HG03103 (cell line): Measurements from ENCODE around the gene SRCAP.
A peak's percentile ranks its signal among the peaks of the same experiment; 100 is the strongest.

Experiments
- ATAC-seq: cut with Tn5 transposase; IDR thresholded peaks from one replicate; pipeline ENCODE4 v1.9.1; 2021; ENCODE audit warnings: low read depth; ENCODE audit not compliant: unreplicated experiment

The SRCAP gene

DNA sequence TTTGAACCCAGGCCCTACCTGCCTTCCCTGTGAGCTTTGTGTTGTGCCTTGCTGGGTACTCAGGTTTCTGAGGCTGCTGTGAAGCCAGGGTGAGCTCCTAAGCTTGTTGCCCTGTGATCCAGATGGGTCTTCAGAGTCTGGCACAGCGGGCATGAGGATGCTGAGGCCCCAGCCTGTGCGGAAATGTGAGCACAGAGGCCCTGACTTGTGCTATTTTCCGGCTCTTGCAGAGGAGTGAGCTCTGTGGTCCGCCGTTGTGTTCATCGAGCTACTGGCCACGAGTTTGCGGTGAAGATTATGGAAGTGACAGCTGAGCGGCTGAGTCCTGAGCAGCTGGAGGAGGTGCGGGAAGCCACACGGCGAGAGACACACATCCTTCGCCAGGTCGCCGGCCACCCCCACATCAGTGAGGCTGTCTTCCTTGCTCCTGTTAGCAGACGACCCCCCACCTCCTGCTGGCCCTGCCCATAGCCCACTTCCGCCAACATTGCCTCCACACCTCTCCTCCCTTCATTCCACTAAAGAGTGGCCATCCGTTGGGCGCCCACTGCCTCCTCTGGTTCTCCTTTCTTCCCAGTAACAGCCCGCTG is 52.0 kb downstream of the SRCAP start:
- no peak for ATAC-seq

DNA sequence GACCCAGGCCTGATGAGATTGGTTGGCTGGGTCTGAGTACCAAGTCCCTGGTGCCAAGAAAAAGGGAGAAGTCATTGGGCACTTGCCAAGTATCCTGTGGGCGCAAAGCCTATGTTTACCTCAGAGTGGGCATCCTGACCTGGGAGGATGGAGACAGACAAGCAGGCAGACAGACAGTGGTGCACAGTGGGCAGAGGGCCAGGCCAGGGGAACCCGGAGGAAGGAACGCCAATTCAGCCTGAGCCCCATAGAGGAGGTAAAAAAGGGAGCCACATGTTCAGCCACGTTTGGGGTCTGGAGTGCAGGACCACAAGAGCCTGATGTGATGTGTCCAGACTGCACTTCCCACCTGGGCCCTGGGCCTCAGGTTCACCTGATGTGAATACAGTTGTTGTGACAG is 54.6 kb downstream of the SRCAP start:
- ATAC-seq: no peak

DNA sequence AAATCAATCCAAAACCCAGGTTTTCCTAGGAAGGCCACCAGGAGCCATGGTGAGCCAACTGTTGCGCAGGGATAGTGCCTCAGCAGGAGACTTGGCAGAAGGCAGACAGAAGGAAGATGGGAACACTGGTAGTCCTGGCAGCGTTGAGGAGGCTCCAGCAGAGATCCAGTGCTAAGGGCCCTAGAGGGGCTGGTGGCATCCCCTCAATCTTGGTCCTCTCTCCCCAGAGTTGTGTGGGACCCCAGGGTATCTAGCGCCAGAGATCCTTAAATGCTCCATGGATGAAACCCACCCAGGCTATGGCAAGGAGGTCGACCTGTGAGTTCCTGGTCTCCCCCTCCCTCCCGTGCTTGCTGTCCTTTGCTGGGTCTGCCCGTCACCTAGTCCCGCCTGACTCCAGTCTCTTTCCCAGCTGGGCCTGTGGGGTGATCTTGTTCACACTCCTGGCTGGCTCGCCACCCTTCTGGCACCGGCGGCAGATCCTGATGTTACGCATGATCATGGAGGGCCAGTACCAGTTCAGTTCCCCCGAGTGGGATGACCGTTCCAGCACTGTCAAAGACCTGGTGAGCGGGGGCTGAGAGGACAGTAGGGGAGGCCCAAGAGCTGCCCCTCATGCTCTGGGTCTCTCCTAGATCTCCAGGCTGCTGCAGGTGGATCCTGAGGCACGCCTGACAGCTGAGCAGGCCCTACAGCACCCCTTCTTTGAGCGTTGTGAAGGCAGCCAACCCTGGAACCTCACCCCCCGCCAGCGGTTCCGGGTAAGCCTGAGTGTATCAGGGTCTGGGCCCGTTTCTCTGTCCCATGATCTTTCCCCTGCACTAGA is 57.2 kb downstream of the SRCAP start:
- ATAC-seq: no peak

DNA sequence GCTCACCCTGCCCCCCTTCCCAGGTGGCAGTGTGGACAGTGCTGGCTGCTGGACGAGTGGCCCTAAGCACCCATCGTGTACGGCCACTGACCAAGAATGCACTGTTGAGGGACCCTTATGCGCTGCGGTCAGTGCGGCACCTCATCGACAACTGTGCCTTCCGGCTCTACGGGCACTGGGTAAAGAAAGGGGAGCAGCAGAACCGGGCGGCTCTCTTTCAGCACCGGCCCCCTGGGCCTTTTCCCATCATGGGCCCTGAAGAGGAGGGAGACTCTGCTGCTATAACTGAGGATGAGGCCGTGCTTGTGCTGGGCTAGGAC is 57.8 kb downstream of the SRCAP start:
- no peak for ATAC-seq

DNA sequence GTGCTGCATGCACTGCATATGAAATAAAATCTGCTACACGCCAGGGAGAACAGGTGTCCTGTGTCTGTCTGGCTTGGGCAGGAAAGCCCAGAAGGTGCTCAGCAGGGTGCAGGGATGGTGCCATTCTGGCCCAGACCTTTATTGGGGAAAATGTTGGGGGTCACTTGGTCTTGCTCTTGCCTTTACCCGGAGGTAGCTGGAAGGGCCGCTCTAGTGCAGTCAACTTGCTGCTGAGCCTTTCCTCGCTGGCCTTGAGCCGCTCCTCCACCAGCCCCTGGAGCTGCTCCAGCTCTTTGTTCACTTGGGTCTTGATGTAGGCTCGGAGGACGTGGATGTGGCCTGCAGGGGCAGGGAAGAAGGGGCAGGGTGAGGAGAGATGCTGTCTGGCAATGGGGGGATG is 58.3 kb downstream of the SRCAP start:
- ATAC-seq: no peak

DNA sequence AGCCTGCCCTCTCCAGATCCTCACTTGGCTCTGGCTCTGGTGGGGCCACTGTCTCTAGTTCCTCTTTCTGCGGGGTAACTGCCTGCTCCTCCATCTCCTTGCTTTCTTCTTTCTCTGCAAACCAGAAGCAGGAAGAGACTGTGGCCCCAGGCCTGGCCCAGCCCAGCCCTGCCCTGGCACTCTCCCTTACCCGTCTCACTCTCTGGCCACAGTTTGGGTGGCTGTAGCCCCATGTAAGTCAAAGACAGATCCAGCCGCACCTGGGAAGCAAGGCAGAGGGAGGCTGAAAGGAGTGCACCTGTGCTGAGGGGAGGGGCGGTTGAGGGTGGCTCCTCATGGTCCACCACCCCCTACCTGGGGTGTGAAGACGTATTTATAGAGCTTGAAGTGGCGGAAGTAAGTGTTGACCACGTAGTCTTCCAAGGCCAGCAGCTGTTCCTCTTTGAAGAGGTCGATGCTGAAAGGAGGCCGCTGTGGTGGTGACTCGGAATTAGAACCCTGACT is 60.1 kb downstream of the SRCAP start:
- ATAC-seq: no peak

DNA sequence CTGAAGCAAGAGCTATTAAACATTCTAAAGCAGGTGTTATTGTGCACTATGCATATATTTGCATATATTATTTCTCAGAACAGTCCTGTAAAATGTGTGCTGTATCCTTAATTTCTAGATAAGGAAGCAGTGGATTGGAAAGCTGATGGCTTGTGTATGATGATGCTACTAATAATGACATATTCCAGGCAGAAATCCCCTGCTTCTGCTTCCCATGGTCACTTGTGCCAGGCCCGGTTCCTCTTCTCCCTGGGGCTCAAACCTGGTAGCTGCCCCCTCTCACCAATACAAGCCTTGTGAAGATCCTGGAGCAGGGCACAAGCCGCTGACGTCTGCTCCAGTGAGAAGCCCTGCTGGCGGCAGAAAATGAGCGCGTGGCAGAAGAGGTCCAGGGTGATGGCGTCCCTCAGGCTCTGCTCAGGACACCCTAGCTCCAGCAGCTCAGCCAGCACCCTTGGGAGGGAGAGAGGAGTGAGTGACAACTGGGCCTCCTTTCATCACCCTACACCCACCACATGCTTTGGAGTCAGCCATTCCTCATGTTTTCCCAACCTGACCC is 61.1 kb downstream of the SRCAP start:
- ATAC-seq: no peak

DNA sequence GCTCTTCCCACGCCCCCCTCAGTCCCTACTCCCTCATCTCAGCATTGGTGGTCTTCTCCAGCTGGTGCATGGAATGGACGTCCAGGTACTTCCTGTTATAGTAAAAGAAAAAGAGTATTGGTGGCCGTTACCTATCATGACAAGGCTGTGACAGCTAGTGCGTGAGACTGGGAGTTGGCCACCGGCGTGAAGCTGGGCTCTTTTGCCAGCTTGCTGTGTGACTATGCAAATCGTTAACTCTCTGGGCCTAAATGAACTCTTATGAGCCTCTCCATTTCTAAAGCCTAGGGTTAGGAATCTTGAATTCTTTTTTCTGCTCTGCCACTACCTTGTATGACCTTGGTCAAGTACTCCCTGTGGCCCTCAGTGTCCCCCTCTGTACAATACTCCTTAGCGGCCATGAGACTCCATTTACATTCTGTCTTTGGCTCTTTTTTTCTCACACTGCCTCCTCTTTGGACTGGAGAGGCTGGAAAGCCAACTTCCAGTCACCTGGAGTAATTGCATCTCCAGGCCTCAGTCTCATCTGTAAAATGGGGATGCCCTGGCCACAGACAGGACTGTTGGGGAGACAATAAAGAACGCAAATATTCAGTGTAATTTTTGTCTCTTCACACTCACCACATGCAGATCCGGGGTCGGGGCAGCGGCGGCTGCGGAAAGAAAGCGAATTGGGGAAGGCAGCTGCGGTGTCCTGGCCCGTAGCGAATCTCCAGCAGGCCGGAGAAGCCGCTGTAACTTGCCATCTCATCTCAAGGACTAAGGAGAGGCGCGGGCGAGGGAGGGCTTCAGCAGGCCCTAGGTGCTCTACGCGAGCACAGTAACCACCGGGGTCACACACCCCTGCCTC is 61.8 kb downstream of the SRCAP start:
- ATAC-seq: no peak

DNA sequence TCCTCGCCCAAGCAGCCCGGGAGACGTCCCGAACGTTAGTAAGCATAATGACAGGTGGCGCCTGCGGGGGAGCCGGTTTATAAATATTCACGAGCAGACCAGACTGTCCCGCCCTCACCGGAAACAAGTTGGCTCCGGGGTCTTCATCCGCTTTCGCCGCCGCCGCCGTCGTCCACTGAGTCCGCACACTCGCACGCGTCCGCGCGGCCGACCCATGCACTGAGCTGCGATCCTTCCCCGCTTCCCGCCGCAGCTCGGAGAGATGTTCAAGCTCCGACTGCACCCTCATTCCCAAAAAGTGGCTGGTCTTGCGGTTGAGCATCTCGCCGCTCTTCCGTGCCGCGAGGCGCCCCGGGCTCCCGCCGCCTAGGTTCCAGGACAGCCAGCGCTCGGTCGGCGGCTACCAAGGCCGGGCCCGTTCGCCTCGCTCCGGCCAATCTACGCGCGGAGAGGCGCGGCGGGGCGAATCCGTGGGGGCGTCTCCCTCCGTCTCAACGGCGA is 62.5 kb downstream of the SRCAP start:
- peak; percentile 21 for ATAC-seq

DNA sequence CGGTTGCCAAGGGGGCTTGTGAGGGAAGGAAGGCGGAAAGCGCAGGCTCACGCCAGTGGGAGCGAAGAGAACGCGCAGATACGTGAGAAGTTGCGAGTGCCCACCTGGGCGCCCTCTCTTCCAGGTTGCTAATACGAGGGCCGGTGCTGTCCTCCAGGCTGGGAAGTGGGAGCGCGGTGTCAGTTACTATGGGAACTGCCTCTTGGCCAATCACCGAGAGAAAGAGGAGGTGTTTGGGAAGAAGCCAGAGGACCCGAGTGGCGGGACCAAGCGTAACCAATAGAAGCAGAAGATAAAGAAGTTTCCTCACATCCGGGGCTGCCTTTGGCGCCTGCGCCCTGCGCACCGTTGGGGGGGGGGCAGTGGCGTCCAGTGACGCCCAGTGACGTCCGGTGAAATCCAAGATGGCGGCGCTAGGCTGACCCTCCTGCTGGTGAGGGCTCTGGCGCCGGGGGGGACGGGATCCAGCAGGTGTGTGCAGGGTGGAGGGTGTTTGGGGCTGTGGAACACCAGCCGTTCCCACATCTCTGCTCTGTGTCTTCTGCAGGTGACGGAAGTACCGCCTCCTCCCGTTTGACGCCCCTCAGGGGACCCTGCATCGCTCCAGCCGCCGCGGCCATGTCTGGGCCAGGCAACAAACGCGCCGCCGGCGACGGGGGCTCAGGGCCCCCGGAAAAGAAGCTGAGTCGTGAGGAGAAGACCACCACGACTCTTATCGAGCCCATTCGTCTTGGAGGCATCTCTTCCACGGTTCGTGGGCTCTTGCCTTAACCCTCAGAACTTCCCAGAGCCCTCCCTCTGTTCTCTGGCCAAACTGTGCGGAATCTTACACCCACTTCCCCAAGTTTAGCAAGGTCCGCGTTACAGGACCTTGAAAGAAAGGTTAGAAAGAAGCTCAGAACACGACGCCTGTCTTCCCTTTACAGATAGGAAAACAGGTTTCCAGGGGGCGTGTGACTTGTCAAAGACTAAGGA is 63.2 kb downstream of the SRCAP start, which contains the start of the genes CFAP119 and RNF40:
Gene CFAP119, minus strand, starts transcription at position 135 of the 975 bp plus-strand sequence. CDS start 314 bp downstream, outside the sequence.
Gene RNF40, plus strand, starts transcription at position 395 of the 975 bp plus-strand sequence. Its CDS starts 224 bp downstream, at position 619.
- peak; percentile 81 for ATAC-seq

DNA sequence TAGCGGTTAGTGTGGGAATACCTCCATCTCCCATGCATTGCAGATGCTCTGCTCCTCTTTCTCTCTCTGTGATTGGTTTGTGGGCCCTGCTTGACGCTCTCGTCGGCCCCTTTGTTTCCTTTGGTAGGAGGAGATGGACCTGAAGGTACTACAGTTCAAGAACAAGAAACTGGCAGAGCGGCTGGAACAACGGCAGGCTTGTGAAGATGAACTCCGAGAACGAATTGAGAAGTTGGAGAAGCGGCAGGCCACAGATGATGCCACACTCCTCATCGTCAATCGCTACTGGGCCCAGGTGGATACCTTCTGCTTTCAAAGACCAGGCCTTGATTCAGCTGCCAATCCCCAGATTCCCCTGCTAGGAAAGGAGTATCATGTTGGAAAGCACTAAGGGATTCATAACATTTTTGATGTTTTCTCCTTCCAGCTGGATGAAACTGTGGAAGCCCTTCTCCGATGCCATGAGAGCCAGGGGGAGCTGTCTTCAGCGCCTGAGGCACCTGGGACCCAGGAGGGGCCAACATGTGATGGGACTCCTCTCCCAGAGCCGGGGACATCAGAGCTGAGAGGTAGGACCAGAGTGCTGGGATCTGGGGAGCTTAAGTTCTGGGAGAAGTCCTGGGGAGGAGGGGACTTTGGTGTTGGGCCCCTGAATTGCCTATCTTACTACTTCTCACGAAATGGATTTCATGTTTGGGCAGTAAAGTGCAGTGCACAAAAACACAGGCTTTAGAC is 64.2 kb downstream of the SRCAP start:
- no peak for ATAC-seq

DNA sequence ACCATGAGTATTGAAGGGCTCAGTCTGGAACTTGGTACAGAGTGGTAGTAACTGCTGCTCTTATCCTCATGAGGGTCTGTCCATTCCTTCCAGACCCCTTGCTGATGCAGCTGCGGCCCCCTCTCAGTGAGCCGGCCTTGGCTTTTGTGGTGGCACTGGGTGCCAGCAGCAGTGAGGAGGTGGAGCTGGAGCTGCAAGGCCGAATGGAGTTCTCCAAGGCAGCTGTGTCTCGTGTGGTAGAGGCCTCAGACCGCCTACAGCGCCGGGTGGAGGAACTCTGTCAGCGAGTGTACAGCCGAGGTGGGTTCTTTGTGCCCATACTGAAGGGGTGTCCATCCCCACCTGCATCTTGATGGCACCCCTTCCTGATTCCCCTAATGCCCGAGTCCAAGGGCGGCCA is 65.1 kb downstream of the SRCAP start:
- no peak for ATAC-seq

DNA sequence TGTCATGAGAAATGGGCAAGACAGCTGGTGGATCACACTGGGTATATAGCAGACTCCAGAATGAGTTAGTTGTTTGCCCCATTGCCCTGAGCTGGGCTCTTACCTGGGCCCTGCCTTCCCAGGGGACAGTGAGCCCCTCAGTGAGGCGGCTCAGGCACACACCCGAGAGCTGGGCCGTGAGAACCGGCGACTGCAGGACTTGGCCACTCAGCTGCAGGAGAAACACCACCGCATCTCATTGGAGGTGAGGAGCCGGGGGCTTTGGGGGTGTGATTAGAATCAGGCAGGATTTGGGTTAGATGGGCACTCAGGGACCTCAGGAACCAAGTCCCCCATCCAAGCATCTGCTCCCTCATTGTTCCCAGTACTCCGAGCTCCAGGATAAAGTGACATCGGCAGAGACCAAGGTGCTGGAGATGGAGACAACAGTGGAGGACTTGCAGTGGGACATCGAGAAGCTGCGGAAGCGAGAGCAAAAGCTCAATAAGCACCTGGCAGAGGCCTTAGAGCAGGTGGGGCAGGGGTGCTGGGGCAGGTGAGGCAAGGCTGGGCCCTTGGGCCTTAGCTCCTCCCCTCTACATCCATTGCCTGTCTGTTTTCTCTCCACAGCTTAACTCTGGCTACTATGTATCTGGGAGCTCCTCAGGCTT is 66.0 kb downstream of the SRCAP start:
- no peak for ATAC-seq

DNA sequence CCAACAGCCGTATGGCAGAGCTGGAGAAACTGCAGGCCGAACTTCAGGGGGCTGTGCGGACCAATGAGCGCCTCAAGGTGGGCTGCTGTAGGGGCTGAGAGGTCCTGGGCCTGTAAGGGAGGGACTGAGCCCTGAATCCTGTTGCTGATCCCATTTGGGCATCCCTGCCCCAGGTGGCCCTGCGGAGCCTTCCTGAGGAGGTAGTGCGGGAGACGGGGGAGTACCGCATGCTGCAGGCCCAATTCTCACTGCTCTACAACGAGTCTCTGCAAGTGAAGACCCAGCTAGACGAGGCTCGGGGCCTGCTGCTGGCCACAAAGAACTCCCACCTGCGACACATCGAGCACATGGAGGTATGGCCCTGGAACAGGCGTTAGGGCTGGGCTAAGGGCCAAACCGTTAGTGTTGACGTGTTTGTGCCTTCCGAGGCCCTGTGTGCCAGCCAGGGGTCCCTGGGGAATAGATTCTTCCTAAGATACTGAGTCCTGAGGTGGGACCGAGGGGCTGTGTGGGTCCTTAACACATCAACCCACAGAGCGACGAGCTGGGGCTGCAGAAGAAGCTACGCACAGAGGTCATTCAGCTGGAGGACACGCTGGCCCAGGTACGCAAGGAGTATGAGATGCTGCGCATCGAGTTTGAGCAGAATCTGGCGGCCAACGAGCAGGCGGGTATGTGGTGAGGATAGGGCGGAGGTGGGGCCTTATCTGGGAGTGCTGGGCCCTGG is 67.4 kb downstream of the SRCAP start:
- ATAC-seq: no peak

DNA sequence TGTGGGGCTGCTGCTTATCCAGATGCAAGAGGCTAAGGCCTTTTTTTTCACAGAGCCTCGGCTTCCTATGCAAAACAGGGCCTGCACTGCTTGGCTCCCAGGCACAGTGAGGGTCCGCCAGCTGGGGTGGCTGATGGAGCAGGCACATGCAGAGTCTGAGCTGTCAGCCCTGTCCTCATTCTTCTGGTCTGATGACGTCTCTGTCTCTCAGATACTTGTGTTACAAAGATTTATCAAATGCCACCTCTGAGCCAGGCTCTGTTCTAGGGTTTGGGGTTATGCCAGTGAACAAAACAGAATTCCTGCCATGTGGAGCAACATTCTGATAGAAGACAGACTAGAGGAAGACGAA is 67.9 kb downstream of the SRCAP start:
- ATAC-seq: no peak

DNA sequence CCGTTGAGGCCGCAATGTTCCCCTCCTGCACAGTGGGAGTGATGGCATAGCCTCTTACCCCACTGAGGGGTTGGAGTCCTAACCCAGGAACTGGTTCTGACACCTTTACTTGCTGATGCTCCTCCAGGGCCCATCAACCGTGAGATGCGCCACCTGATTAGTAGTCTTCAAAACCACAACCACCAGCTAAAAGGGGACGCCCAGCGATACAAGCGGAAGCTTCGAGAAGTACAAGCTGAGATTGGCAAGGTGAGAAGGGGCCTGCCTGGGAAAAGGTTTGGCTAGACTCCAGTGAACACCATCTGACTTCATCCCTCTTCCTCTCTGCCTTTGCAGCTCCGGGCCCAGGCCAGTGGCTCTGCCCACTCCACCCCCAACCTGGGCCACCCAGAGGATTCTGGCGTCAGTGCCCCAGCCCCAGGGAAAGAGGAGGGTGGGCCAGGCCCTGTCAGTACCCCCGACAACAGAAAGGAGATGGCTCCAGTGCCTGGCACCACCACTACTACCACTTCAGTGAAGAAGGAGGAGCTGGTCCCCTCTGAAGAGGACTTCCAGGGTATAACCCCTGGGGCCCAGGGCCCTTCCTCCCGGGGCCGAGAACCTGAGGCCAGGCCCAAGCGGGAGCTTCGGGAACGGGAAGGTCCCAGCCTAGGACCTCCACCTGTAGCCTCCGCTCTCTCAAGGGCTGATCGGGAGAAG is 68.9 kb downstream of the SRCAP start:
- no peak for ATAC-seq

DNA sequence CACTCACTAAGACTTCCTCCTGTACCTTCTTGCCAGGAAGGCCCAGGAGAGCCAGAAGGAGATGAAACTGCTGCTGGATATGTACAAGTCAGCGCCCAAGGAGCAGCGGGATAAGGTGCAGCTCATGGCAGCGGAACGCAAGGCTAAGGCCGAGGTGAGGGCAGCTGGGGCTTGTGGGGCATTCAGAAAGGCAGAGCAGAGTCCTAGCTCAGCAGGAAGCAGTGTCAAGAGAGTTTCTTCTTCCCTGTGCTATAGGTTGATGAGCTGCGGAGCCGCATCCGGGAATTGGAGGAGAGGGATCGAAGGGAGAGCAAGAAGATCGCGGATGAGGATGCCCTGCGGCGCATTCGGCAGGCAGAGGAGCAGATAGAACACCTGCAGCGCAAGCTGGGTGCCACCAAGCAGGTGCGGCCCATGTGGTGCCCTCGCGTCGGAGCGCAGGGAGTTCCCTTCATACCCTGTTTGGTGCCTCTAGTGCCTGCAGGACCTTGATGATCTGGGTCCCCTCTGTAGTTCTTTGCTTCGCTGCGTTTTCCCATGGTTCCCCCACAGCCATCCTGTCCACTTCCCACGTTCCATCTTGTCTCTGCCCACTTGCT is 69.7 kb downstream of the SRCAP start:
- no peak for ATAC-seq
